Epidermal melanocyte (primary cell): ENCODE results near the gene LGALSL.

Experiments
- DNase-seq: peaks from one replicate; pipeline ENCODE4 v3.0.0; 2011; ENCODE audit warnings: low spot score; ENCODE audit not compliant: insufficient read length

LGALSL gene

GRCh38 chr2:64453770-64454385 lies at the start of gene LGALSL:
TSS of gene LGALSL (plus strand) at chr2:64454162. CDS start at chr2:64454546, 384 bp downstream.
- peak; percentile 55 for DNase-seq

GRCh38 chr2:64404743-64405142 lies 49.2 kb upstream of the LGALSL start:
- no peak for DNase-seq

GRCh38 chr2:64405581-64406406 lies 48.2 kb upstream of the LGALSL start:
- DNase-seq, result no peak

GRCh38 chr2:64406407-64406774 lies 47.6 kb upstream of the LGALSL start:
- no peak for DNase-seq

GRCh38 chr2:64408031-64408430 lies 45.9 kb upstream of the LGALSL start:
- DNase-seq, result no peak

GRCh38 chr2:64410671-64411070 lies 43.3 kb upstream of the LGALSL start:
- no peak for DNase-seq

GRCh38 chr2:64412671-64413070 lies 41.3 kb upstream of the LGALSL start:
- DNase-seq, result no peak

GRCh38 chr2:64414736-64415435 lies 39.1 kb upstream of the LGALSL start:
- DNase-seq, result no peak

- no peak for DNase-seq
Measured at GRCh38 chr2:64417624-64418023, 36.3 kb upstream of the LGALSL start.

GRCh38 chr2:64419596-64420165 lies 34.3 kb upstream of the LGALSL start:
- no peak for DNase-seq

GRCh38 chr2:64420677-64421076 lies 33.3 kb upstream of the LGALSL start:
- DNase-seq, result no peak

- DNase-seq, result no peak
Measured at GRCh38 chr2:64421201-64421600, 32.8 kb upstream of the LGALSL start.

- no peak for DNase-seq
Measured at GRCh38 chr2:64422466-64422865, 31.5 kb upstream of the LGALSL start.

- DNase-seq, result no peak
Measured at GRCh38 chr2:64423303-64423702, 30.7 kb upstream of the LGALSL start.

GRCh38 chr2:64424416-64424987 lies 29.5 kb upstream of the LGALSL start:
- DNase-seq, result no peak

GRCh38 chr2:64426183-64426952 lies 27.6 kb upstream of the LGALSL start:
- DNase-seq, result no peak

- DNase-seq, result no peak
Measured at GRCh38 chr2:64434039-64434657, 19.8 kb upstream of the LGALSL start.

- DNase-seq, result no peak
Measured at GRCh38 chr2:64437883-64438282, 16.1 kb upstream of the LGALSL start.

GRCh38 chr2:64439194-64439593 lies 14.8 kb upstream of the LGALSL start:
- DNase-seq, result no peak

- DNase-seq, result no peak
Measured at GRCh38 chr2:64440843-64441242, 13.1 kb upstream of the LGALSL start.
